Stomach (tissue), 4 donors: Measurements from ENCODE around the gene CHP2.

ENCODE experiments used
- EP300 ChIP-seq: sonication (generic); formaldehyde crosslinking; IDR thresholded peaks from one replicate; pipeline ENCODE4 v1.6.1; 2017; ENCODE audit warnings: antibody characterized with exemption
- POLR2A ChIP-seq, 4 donors: fragments of 450-650 bp; IDR thresholded peaks; one replicate each; pipeline ENCODE4 v1.6.1; 2016; ENCODE audit warnings: antibody characterized with exemption in 4 of 4, control low read depth in 2 of 4, mild to moderate bottlenecking in 1 of 4, moderate library complexity in 1 of 4
- POLR2AphosphoS5 ChIP-seq, 3 donors: sonication (generic); formaldehyde crosslinking; IDR thresholded peaks; one replicate each; pipeline ENCODE4 v1.6.1; 2016; ENCODE audit warnings: antibody characterized with exemption in 3 of 3
- TF ChIP-seq, protein P1 (sequence below), 7 experiments: fragments of 450-650 bp in 4 of 7; fragments of 200-600 bp in 3 of 7; sonication (generic) in 3 of 7; IDR thresholded peaks; one replicate each; pipeline ENCODE4 v1.5.1; 2016 to 2019; ENCODE audit warnings: antibody characterized with exemption in 7 of 7, control low read depth in 2 of 7, mild to moderate bottlenecking in 1 of 7

DNA sequence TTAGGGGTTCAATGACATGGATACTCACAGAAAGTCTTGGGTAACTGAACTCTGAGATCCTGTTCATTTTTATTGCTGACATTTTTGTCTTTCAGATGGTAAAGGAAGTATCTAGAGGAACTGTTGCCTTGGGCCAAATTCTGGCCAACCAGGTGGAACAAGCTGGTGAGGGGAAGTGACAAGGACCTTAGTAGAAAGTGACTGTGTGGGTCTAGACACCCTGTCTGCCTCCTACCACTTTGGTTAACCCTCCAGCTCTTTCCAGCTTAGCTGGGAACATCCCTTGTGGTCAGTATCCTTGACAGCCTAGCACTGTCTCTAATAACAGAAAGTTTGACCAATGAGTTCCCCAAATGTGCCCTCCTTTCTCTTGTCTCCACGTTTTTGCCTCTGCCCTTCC is 52.2 kb downstream of the CHP2 start:
- TF ChIP-seq, protein P1, sequence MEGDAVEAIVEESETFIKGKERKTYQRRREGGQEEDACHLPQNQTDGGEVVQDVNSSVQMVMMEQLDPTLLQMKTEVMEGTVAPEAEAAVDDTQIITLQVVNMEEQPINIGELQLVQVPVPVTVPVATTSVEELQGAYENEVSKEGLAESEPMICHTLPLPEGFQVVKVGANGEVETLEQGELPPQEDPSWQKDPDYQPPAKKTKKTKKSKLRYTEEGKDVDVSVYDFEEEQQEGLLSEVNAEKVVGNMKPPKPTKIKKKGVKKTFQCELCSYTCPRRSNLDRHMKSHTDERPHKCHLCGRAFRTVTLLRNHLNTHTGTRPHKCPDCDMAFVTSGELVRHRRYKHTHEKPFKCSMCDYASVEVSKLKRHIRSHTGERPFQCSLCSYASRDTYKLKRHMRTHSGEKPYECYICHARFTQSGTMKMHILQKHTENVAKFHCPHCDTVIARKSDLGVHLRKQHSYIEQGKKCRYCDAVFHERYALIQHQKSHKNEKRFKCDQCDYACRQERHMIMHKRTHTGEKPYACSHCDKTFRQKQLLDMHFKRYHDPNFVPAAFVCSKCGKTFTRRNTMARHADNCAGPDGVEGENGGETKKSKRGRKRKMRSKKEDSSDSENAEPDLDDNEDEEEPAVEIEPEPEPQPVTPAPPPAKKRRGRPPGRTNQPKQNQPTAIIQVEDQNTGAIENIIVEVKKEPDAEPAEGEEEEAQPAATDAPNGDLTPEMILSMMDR (IDR thresholded peaks at IDR 0.05): no peak
- TF ChIP-seq POLR2A (IDR thresholded peaks at IDR 0.05): no peak
- TF ChIP-seq EP300: no peak
- TF ChIP-seq POLR2AphosphoS5 (IDR thresholded peaks at IDR 0.05): no peak
